HepG2 (cell line): ENCODE data around the gene SLC38A3. TPM values are rescaled to one million over a fixed set of nuclear protein-coding genes. Genes with fewer than 3 reads are reported as not detected.

Experiments used
- GPN1 ChIP-seq: sonication (generic); formaldehyde crosslinking; IDR thresholded peaks from 2 replicates; pipeline ENCODE4 v1.5.1; 2020; ENCODE audit warnings: missing genetic modification reagents, borderline replicate concordance
- MED13 ChIP-seq: sonication (generic); formaldehyde crosslinking; IDR thresholded peaks from 2 replicates; pipeline ENCODE4 v1.5.0; 2020; ENCODE audit warnings: missing genetic modification reagents
- MEIS2 ChIP-seq: sonication (generic); formaldehyde crosslinking; IDR thresholded peaks from 2 replicates; pipeline ENCODE4 v1.9.0; 2021; ENCODE audit warnings: mild to moderate bottlenecking, missing genetic modification reagents
- SRSF9 ChIP-seq: fragments of 200-400 bp; formaldehyde crosslinking; IDR thresholded peaks from 2 replicates; pipeline ENCODE4 v1.6.1; 2018; ENCODE audit warnings: borderline replicate concordance, mild to moderate bottlenecking, low read depth, low read length; ENCODE audit not compliant: insufficient read depth, poor library complexity, severe bottlenecking
- TCF12 ChIP-seq, 2 experiments: fragments of 450-650 bp in 1 of 2; sonication (generic) in 1 of 2; formaldehyde crosslinking in 1 of 2; IDR thresholded peaks; 2 replicates each; pipeline versions ENCODE4 v1.6.1 to v1.8.0; 2017 to 2022; ENCODE audit warnings: antibody characterized with exemption in 1 of 2, mild to moderate bottlenecking in 1 of 2, missing genetic modification reagents in 1 of 2, moderate library complexity in 1 of 2
- ZNF709 ChIP-seq: sonication (generic); formaldehyde crosslinking; IDR thresholded peaks from 2 replicates; pipeline ENCODE4 v1.5.0; 2020; ENCODE audit warnings: mild to moderate bottlenecking, missing genetic modification reagents
- ZNF788 ChIP-seq: sonication (generic); formaldehyde crosslinking; IDR thresholded peaks from 2 replicates; pipeline ENCODE4 v1.5.0; 2020; ENCODE audit warnings: mild to moderate bottlenecking, missing genetic modification reagents, borderline replicate concordance
- polyA plus RNA-seq, 8 experiments: library from polyadenylated mRNA; depleted of rRNA in 3 of 8; stranded (reverse) in 7 of 8; unstranded in 1 of 8; fragments of >200 nt; fragmentation: Illumina TruSeq in 4 of 8; extraction: Trizol in 4 of 8; gene quantifications; 2 replicates each; pipeline versions ENCODE4 v1.2.1 to v1.2.3, GENCODE V29; 2011 to 2016; ENCODE audit warnings: low read depth in 4 of 8, missing spikeins in 1 of 8, mixed read lengths in 1 of 8; ENCODE audit not compliant: insufficient read depth in 1 of 8
- total RNA-seq, 5 experiments: library from RNA; depleted of rRNA; stranded (reverse); fragments of >200 nt; fragmentation: Illumina TruSeq; extraction: Trizol; gene quantifications; 2 replicates each; pipeline ENCODE4 v1.2.3, GENCODE V29; 2016; ENCODE audit warnings: low read depth in 1 of 5
- TF ChIP-seq, protein P1 (sequence below): sonication (generic); IDR thresholded peaks from 2 replicates; pipeline ENCODE4 v1.6.1; 2016; ENCODE audit warnings: low read depth, borderline replicate concordance
- TF ChIP-seq, protein P2 (sequence below): sonication (generic); formaldehyde crosslinking; IDR thresholded peaks from 2 replicates; pipeline ENCODE4 v1.5.1; 2020; ENCODE audit warnings: mild to moderate bottlenecking, missing genetic modification reagents, moderate library complexity
- TF ChIP-seq, protein P3 (sequence below): sonication (generic); formaldehyde crosslinking; IDR thresholded peaks from 2 replicates; pipeline ENCODE4 v1.4.0; 2020; ENCODE audit warnings: mild to moderate bottlenecking, missing genetic modification reagents
- TF ChIP-seq, protein P4 (sequence below): sonication (generic); formaldehyde crosslinking; IDR thresholded peaks from 2 replicates; pipeline ENCODE4 v1.8.1; 2022; ENCODE audit warnings: low read depth, mild to moderate bottlenecking, missing genetic modification reagents
- TF ChIP-seq, protein P5 (sequence below): sonication (generic); formaldehyde crosslinking; IDR thresholded peaks from 2 replicates; pipeline ENCODE4 v1.4.0; 2020; ENCODE audit warnings: mild to moderate bottlenecking, missing genetic modification reagents
- TF ChIP-seq, protein P6 (sequence below): sonication (generic); formaldehyde crosslinking; IDR thresholded peaks from 2 replicates; pipeline ENCODE4 v1.9.0; 2022; ENCODE audit warnings: low read depth, missing genetic modification reagents

Gene SLC38A3
- total and polyA plus RNA-seq, 2 of the 13 experiments (the other 11 are each of a cell fraction or from before 2014, with no cell fraction given) = 29.8 to 164 TPM

DNA sequence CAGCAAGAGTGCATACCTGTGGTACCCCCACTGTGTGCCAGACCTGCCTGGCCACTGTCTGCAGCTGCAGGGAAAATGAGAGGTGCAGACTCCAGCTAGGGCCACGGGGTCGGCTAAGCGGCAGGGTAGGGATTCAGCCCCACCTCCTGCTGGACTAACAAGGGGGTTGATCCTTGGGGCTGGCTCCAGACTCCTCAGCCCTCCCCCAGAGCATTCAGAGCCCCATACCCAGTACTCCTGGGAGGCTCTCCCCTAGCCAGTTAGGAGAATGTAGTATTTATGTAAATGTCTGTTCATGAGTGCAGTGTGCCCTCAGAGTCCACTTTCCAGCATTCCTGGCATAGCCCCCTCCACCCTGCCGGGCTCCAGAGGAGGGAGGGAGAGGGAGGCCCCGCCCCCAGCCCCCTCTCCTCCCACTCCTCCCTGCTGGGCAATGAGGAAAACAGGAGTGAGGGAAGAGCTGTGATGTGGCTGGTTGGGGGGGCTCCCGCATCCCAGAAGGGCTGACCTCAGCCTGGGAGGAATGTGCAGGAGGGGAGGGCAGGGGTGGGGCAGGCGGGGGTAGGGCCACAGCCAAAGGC, 59.4 kb downstream of the SLC38A3 start (continued):
- TF ChIP-seq ZNF788 (0 out of 2 replicates have a peak, but pooled peaks have one; percentile 31), ZNF709 (CRISPR knock-in tag) (no peak), SRSF9 (no peak), TCF12 (IDR thresholded peaks at IDR 0.05) (no peak), TCF12 (CRISPR knock-in tag; IDR thresholded peaks at IDR 0.05) (peak; percentile 68; the same call in 1 of the 2 replicates), MEIS2 (0 out of 2 replicates have a peak, but pooled peaks have one; percentile 25), MED13 (CRISPR knock-in tag) (0 out of 2 replicates have a peak, but pooled peaks have one; percentile 1), GPN1 (CRISPR knock-in tag) (no peak)
- TF ChIP-seq, protein P1, sequence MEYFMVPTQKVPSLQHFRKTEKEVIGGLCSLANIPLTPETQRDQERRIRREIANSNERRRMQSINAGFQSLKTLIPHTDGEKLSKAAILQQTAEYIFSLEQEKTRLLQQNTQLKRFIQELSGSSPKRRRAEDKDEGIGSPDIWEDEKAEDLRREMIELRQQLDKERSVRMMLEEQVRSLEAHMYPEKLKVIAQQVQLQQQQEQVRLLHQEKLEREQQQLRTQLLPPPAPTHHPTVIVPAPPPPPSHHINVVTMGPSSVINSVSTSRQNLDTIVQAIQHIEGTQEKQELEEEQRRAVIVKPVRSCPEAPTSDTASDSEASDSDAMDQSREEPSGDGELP = peak; percentile 59; the same call in 1 of the 2 replicates
- TF ChIP-seq, protein P2, sequence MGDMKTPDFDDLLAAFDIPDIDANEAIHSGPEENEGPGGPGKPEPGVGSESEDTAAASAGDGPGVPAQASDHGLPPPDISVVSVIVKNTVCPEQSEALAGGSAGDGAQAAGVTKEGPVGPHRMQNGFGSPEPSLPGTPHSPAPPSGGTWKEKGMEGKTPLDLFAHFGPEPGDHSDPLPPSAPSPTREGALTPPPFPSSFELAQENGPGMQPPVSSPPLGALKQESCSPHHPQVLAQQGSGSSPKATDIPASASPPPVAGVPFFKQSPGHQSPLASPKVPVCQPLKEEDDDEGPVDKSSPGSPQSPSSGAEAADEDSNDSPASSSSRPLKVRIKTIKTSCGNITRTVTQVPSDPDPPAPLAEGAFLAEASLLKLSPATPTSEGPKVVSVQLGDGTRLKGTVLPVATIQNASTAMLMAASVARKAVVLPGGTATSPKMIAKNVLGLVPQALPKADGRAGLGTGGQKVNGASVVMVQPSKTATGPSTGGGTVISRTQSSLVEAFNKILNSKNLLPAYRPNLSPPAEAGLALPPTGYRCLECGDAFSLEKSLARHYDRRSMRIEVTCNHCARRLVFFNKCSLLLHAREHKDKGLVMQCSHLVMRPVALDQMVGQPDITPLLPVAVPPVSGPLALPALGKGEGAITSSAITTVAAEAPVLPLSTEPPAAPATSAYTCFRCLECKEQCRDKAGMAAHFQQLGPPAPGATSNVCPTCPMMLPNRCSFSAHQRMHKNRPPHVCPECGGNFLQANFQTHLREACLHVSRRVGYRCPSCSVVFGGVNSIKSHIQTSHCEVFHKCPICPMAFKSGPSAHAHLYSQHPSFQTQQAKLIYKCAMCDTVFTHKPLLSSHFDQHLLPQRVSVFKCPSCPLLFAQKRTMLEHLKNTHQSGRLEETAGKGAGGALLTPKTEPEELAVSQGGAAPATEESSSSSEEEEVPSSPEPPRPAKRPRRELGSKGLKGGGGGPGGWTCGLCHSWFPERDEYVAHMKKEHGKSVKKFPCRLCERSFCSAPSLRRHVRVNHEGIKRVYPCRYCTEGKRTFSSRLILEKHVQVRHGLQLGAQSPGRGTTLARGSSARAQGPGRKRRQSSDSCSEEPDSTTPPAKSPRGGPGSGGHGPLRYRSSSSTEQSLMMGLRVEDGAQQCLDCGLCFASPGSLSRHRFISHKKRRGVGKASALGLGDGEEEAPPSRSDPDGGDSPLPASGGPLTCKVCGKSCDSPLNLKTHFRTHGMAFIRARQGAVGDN (CRISPR knock-in tag) = 0 out of 2 replicates have a peak, but pooled peaks have one; percentile 71
- TF ChIP-seq, protein P3, sequence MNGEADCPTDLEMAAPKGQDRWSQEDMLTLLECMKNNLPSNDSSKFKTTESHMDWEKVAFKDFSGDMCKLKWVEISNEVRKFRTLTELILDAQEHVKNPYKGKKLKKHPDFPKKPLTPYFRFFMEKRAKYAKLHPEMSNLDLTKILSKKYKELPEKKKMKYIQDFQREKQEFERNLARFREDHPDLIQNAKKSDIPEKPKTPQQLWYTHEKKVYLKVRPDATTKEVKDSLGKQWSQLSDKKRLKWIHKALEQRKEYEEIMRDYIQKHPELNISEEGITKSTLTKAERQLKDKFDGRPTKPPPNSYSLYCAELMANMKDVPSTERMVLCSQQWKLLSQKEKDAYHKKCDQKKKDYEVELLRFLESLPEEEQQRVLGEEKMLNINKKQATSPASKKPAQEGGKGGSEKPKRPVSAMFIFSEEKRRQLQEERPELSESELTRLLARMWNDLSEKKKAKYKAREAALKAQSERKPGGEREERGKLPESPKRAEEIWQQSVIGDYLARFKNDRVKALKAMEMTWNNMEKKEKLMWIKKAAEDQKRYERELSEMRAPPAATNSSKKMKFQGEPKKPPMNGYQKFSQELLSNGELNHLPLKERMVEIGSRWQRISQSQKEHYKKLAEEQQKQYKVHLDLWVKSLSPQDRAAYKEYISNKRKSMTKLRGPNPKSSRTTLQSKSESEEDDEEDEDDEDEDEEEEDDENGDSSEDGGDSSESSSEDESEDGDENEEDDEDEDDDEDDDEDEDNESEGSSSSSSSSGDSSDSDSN = no peak
- TF ChIP-seq, protein P4, sequence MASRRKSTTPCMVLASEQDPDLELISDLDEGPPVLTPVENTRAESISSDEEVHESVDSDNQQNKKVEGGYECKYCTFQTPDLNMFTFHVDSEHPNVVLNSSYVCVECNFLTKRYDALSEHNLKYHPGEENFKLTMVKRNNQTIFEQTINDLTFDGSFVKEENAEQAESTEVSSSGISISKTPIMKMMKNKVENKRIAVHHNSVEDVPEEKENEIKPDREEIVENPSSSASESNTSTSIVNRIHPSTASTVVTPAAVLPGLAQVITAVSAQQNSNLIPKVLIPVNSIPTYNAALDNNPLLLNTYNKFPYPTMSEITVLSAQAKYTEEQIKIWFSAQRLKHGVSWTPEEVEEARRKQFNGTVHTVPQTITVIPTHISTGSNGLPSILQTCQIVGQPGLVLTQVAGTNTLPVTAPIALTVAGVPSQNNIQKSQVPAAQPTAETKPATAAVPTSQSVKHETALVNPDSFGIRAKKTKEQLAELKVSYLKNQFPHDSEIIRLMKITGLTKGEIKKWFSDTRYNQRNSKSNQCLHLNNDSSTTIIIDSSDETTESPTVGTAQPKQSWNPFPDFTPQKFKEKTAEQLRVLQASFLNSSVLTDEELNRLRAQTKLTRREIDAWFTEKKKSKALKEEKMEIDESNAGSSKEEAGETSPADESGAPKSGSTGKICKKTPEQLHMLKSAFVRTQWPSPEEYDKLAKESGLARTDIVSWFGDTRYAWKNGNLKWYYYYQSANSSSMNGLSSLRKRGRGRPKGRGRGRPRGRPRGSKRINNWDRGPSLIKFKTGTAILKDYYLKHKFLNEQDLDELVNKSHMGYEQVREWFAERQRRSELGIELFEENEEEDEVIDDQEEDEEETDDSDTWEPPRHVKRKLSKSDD (CRISPR knock-in tag) = no peak
- TF ChIP-seq, protein P5, sequence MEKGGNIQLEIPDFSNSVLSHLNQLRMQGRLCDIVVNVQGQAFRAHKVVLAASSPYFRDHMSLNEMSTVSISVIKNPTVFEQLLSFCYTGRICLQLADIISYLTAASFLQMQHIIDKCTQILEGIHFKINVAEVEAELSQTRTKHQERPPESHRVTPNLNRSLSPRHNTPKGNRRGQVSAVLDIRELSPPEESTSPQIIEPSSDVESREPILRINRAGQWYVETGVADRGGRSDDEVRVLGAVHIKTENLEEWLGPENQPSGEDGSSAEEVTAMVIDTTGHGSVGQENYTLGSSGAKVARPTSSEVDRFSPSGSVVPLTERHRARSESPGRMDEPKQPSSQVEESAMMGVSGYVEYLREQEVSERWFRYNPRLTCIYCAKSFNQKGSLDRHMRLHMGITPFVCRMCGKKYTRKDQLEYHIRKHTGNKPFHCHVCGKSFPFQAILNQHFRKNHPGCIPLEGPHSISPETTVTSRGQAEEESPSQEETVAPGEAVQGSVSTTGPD (CRISPR knock-in tag) = peak; percentile 64; the same call in 1 of the 2 replicates
- TF ChIP-seq, protein P6, sequence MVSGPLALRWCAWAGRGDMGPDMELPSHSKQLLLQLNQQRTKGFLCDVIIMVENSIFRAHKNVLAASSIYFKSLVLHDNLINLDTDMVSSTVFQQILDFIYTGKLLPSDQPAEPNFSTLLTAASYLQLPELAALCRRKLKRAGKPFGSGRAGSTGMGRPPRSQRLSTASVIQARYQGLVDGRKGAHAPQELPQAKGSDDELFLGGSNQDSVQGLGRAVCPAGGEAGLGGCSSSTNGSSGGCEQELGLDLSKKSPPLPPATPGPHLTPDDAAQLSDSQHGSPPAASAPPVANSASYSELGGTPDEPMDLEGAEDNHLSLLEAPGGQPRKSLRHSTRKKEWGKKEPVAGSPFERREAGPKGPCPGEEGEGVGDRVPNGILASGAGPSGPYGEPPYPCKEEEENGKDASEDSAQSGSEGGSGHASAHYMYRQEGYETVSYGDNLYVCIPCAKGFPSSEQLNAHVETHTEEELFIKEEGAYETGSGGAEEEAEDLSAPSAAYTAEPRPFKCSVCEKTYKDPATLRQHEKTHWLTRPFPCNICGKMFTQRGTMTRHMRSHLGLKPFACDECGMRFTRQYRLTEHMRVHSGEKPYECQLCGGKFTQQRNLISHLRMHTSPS (CRISPR knock-in tag) = peak; percentile 81
